Tibial artery (tissue), 4 donors: Measurements from ENCODE around the gene IL1RAPL1.

Experiments
- DNase-seq, 2 donors: peaks; one replicate each; pipeline ENCODE4 v3.0.0-alpha.2; 2019
- H3K27ac ChIP-seq, 2 donors: fragments of 200-600 bp; sonication (generic) in 1 of 2; 1 replicate in 1 of 2; 2 replicates in 1 of 2; pipeline ENCODE4 v1.5.1; 2018 to 2019; ENCODE audit warnings: mild to moderate bottlenecking in 1 of 2
- H3K27me3 ChIP-seq, 2 donors: fragments of 200-600 bp; sonication (generic) in 1 of 2; one replicate each; pipeline versions ENCODE4 v1.5.1 to v1.6.0; 2016 to 2019
- H3K36me3 ChIP-seq, 3 donors: fragments of 200-600 bp; sonication (generic) in 2 of 3; one replicate each; pipeline ENCODE4 v1.5.1; 2016 to 2019; ENCODE audit warnings: mild to moderate bottlenecking in 2 of 3
- H3K4me1 ChIP-seq, 4 donors: fragments of 200-600 bp; sonication (generic) in 2 of 4; 1 replicate in 3 of 4; 2 replicates in 1 of 4; pipeline ENCODE4 v1.5.1; 2016 to 2019
- H3K4me3 ChIP-seq, 2 donors: fragments of 200-600 bp; sonication (generic) in 1 of 2; 1 replicate in 1 of 2; 2 replicates in 1 of 2; pipeline ENCODE4 v1.5.1; 2018 to 2019; ENCODE audit warnings: mild to moderate bottlenecking in 2 of 2
- H3K9me3 ChIP-seq, 3 donors: fragments of 200-600 bp; sonication (generic) in 1 of 3; one replicate each; pipeline ENCODE4 v1.5.1; 2016 to 2019
- intact Hi-C: fragments of 100-400 bp; cut with DNase I; formaldehyde crosslinking; loops from one replicate; pipeline ENCODE4 v1.15.0; 2023; ENCODE audit warnings: low total_unique reads
- TF ChIP-seq, protein P1 (sequence below), 2 experiments: fragments of 200-600 bp in 1 of 2; fragments of 450-650 bp in 1 of 2; IDR thresholded peaks; one replicate each; pipeline ENCODE4 v1.5.1; 2017 to 2019; ENCODE audit warnings: antibody characterized with exemption in 2 of 2, mild to moderate bottlenecking in 1 of 2, moderate library complexity in 1 of 2

IL1RAPL1 gene

DNA sequence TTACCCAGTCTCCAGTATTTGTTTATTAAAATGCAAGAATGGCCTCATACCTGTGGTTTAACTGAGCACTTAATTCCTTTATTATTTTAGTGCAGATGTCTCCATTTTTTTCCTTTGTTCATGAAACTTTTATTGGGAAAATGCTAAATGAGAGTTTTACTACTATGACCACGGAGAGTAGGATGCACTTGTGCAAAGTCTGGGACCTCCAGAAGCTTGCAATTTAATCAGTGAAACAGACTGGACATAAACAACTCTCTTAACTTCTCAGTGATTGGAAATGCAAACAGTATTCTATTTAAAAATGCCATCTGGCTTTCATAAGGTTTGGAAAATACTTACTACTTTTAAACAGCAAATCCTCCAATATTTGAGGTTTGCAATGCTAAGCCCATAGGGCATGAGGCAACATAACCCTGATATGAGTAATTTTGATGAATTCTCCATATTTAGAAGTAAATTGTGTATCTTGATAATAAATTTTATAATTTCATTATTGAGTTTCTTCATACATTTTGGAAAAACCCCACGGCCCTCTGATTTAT is 909.5 kb downstream of the IL1RAPL1 start:
- no peaks in the 10 kb centered on the region for H3K4me1 ChIP-seq
- no peaks in the 10 kb centered on the region for H3K9me3 ChIP-seq
- H3K27me3 ChIP-seq, result no peaks in the 10 kb centered on the region
- no peak overlapping the region for H3K27ac ChIP-seq
- no peaks in the 10 kb centered on the region for H3K36me3 ChIP-seq
- no peak overlapping the region for H3K4me3 ChIP-seq
- DNase-seq, result no peak
- intact Hi-C loops, result no loop called here
- TF ChIP-seq, protein P1, sequence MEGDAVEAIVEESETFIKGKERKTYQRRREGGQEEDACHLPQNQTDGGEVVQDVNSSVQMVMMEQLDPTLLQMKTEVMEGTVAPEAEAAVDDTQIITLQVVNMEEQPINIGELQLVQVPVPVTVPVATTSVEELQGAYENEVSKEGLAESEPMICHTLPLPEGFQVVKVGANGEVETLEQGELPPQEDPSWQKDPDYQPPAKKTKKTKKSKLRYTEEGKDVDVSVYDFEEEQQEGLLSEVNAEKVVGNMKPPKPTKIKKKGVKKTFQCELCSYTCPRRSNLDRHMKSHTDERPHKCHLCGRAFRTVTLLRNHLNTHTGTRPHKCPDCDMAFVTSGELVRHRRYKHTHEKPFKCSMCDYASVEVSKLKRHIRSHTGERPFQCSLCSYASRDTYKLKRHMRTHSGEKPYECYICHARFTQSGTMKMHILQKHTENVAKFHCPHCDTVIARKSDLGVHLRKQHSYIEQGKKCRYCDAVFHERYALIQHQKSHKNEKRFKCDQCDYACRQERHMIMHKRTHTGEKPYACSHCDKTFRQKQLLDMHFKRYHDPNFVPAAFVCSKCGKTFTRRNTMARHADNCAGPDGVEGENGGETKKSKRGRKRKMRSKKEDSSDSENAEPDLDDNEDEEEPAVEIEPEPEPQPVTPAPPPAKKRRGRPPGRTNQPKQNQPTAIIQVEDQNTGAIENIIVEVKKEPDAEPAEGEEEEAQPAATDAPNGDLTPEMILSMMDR (IDR thresholded peaks at IDR 0.05), result no peak

DNA sequence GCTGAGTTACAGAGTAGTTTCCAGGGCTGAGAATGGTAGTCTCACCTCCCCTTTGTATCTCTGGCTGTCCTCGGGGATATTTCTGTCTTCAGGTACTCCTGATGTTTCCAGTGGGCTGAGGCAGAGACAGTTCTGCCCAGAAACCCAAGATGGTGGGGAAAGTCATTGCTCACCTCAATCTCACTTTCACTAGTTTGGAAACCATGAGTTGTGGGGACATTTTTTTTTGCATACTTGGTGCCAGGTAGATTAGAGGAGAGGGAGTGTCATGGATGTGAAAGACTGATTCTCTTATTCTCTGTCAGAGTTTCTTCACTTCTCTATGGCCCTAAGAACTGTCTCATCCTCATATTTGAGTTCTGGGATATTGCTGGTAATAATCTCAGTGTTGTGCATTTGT is 919.5 kb downstream of the IL1RAPL1 start:
- intact Hi-C loops, result no loop called here
- Histone ChIP-seq H3K27me3 (no peaks in the 10 kb centered on the region), H3K4me1 (no peaks in the 10 kb centered on the region), H3K9me3 (no peaks in the 10 kb centered on the region), H3K4me3 (no peak overlapping the region), H3K36me3 (no peaks in the 10 kb centered on the region), H3K27ac (no peak overlapping the region)
- DNase-seq, result no peak
- TF ChIP-seq, protein P1 (IDR thresholded peaks at IDR 0.05), result no peak

DNA sequence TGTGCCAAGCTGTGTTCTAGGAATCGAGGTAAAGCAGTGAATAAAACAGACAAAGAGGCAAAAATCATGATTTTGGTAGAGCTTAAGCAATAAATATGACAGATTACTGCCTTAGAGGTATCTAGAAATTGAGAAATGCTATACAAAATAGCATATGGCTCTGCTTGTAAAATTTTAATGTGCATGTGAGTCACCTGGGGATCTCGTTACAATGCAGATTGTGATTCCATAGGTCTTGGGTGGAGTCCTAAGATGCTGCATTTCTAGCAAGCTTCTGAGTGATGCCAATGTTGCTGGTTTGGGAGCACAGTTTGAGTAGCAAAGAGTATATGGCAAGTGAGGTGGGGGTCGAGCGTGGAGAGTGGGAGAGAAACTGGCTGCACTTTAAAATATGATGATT is 930.9 kb downstream of the IL1RAPL1 start:
- TF ChIP-seq, protein P1 (IDR thresholded peaks at IDR 0.05), result no peak
- Histone ChIP-seq H3K36me3 (no peaks in the 10 kb centered on the region), H3K4me1 (no peaks in the 10 kb centered on the region), H3K27ac (no peak overlapping the region), H3K4me3 (no peak overlapping the region), H3K27me3 (no peaks in the 10 kb centered on the region), H3K9me3 (no peaks in the 10 kb centered on the region)
- no peak for DNase-seq
- intact Hi-C loops, result no loop called here

DNA sequence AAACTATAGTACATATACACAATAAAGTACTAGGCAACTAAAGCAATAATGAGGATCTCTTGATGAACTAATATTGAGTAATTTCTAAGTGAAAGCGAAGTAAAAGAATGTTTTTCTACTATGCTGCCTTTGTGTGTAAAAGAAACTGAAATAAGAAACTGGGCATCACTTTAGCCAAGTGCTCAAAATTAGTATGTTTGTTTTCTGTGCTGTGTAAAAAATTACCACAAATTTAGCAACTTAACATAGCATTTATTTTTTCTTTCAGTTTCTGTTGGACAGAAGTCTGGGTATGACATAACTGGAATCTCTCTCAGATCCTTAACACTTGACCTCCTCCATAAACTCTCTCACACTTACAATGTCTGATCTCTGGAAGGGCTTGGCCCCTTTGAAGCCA is 941.0 kb downstream of the IL1RAPL1 start:
- H3K4me3 ChIP-seq, result no peak overlapping the region
- H3K4me1 ChIP-seq, result no peaks in the 10 kb centered on the region
- H3K36me3 ChIP-seq, result no peaks in the 10 kb centered on the region
- no peaks in the 10 kb centered on the region for H3K27me3 ChIP-seq
- H3K27ac ChIP-seq, result no peak overlapping the region
- no peaks in the 10 kb centered on the region for H3K9me3 ChIP-seq
- no peak for DNase-seq
- intact Hi-C loops, result no loop called here
- TF ChIP-seq, protein P1 (IDR thresholded peaks at IDR 0.05), result no peak

DNA sequence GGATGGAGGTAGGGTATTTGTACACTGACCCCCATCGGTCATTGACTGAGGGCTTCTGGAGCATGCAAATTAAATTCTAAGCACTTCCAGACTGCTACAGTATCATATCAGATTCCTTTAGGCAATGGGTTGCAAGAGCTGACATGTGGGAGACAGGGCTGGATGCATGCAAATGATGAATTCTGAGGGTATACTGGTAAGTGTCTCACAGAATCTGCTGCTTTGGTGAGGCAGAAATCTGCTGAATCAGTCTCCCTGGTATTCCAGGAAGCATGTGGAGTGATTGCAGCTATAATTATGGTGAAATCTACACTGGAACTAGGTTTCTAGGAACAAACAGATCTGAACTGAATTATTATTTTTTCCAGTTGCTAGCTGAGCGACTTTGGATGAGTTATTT is 943.3 kb downstream of the IL1RAPL1 start:
- no peak for DNase-seq
- intact Hi-C loops, result no loop called here
- H3K27ac ChIP-seq, result no peak overlapping the region
- H3K9me3 ChIP-seq, result no peaks in the 10 kb centered on the region
- no peak overlapping the region for H3K4me3 ChIP-seq
- no peaks in the 10 kb centered on the region for H3K27me3 ChIP-seq
- H3K36me3 ChIP-seq, result no peaks in the 10 kb centered on the region
- TF ChIP-seq, protein P1 (IDR thresholded peaks at IDR 0.05), result no peak
- H3K4me1 ChIP-seq, result no peaks in the 10 kb centered on the region

DNA sequence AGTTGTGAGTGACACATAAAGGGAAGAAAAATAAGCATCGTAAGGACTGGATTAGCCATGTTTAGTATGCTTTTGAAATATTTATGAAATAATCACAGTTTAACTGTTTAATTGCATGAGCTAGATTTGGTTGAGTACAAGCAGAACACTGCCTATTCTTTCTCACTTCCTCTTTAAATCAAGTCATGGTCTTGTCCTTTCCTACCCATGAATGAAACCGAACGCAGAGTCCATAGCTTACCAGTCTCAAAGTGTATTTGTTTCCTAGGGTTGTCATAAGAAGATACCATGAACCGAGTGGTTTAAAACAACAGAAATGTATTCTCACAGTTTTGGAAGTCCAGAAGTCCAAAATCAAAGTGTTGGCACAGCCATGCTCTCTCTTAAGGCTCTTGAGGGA is 944.1 kb downstream of the IL1RAPL1 start:
- Histone ChIP-seq H3K27ac (no peak overlapping the region), H3K36me3 (no peaks in the 10 kb centered on the region), H3K4me1 (no peaks in the 10 kb centered on the region), H3K27me3 (no peaks in the 10 kb centered on the region), H3K9me3 (no peaks in the 10 kb centered on the region), H3K4me3 (no peak overlapping the region)
- TF ChIP-seq, protein P1 (IDR thresholded peaks at IDR 0.05), result no peak
- DNase-seq, result no peak
- intact Hi-C loops, result no loop called here
